Neural cell (in vitro differentiated cells): ENCODE results near the gene NPFFR1. TPM values are rescaled to one million over a fixed set of nuclear protein-coding genes. Genes with fewer than 3 reads are reported as not detected.

ENCODE experiments used
- H2AFZ ChIP-seq: fragments of 200-600, 300-800 bp; sonication (generic), shearing (Covaris generic); 2 replicates; pipeline ENCODE4 v1.6.0; 2014; ENCODE audit warnings: low read depth, mild to moderate bottlenecking, antibody characterized with exemption, low read length, moderate library complexity
- H3F3A ChIP-seq: fragments of 200-600 bp; shearing (Covaris generic); 2 replicates; pipeline ENCODE4 v1.6.1; 2016; ENCODE audit warnings: mild to moderate bottlenecking, moderate library complexity, mixed read lengths, antibody characterized with exemption, low read length; ENCODE audit not compliant: insufficient read depth, poor library complexity, severe bottlenecking
- H3K27ac ChIP-seq: fragments of 200-600, 300-800 bp; sonication (generic), shearing (Covaris generic); 2 replicates; pipeline ENCODE4 v1.5.1; 2014; ENCODE audit warnings: mild to moderate bottlenecking, low read length, moderate library complexity
- H3K27me3 ChIP-seq: fragments of 300-800, 200-600 bp; sonication (generic), shearing (Covaris generic); 2 replicates; pipeline ENCODE4 v1.6.0; 2014; ENCODE audit warnings: mild to moderate bottlenecking, low read depth, low read length, moderate library complexity; ENCODE audit not compliant: insufficient read depth
- H3K36me3 ChIP-seq: fragments of 300-800, 200-600 bp; sonication (generic), shearing (Covaris generic); 2 replicates; pipeline ENCODE4 v1.5.1; 2014; ENCODE audit warnings: mild to moderate bottlenecking, antibody characterized with exemption, low read length, moderate library complexity; ENCODE audit not compliant: insufficient read depth
- H3K4me2 ChIP-seq: fragments of 300-800, 200-600 bp; sonication (generic), shearing (Covaris generic); 2 replicates; pipeline ENCODE4 v1.6.0; 2014; ENCODE audit warnings: mild to moderate bottlenecking, low read length
- H3K4me3 ChIP-seq: fragments of 300-800, 200-600 bp; sonication (generic), shearing (Covaris generic); 2 replicates; pipeline ENCODE4 v1.5.1; 2014; ENCODE audit warnings: mild to moderate bottlenecking, low read length, moderate library complexity
- H3K79me2 ChIP-seq: fragments of 200-600 bp; shearing (Covaris generic); replicated peaks from 2 replicates; pipeline ENCODE4 v1.6.0; 2014; ENCODE audit warnings: mild to moderate bottlenecking, low read length, moderate library complexity; ENCODE audit not compliant: insufficient read depth
- H3K9ac ChIP-seq: fragments of 300-800, 200-600 bp; sonication (generic), shearing (Covaris generic); 2 replicates; pipeline ENCODE4 v1.6.1; 2016; ENCODE audit warnings: mild to moderate bottlenecking, low read length, mixed read lengths
- H3K9me2 ChIP-seq: fragments of 200-600 bp; shearing (Covaris generic); 2 replicates; pipeline ENCODE4 v1.6.1; 2016; ENCODE audit warnings: mild to moderate bottlenecking, low read length, mixed read lengths; ENCODE audit not compliant: insufficient read depth
- H3K9me3 ChIP-seq: fragments of 200-600, 300-800 bp; sonication (generic), shearing (Covaris generic); 2 replicates; pipeline ENCODE4 v1.6.1; 2016; ENCODE audit warnings: mild to moderate bottlenecking, mixed run types, low read length, moderate library complexity, mixed read lengths
- H4K20me1 ChIP-seq: fragments of 200-600 bp; shearing (Covaris generic); 2 replicates; pipeline ENCODE4 v1.6.1; 2016; ENCODE audit warnings: mild to moderate bottlenecking, mixed run types; ENCODE audit not compliant: insufficient read depth
- EP300 ChIP-seq: fragments of 450-650 bp; conservative IDR thresholded peaks from 2 replicates; pipeline ENCODE4 v1.6.1; 2014; ENCODE audit warnings: antibody characterized with exemption, mild to moderate bottlenecking, moderate library complexity; ENCODE audit not compliant: poor library complexity, severe bottlenecking
- EZH2 ChIP-seq: fragments of 200-600, 300-800 bp; shearing (Covaris generic), sonication (generic); IDR thresholded peaks from 2 replicates; pipeline ENCODE4 v1.6.1; 2014; ENCODE audit warnings: antibody characterized with exemption, low read length, borderline replicate concordance, mild to moderate bottlenecking; ENCODE audit not compliant: insufficient read depth, poor library complexity, severe bottlenecking
- MXI1 ChIP-seq: fragments of 450-650 bp; conservative IDR thresholded peaks from 2 replicates; pipeline ENCODE4 v1.6.1; 2014; ENCODE audit warnings: antibody characterized with exemption, mild to moderate bottlenecking; ENCODE audit not compliant: poor library complexity, severe bottlenecking
- POLR2AphosphoS5 ChIP-seq: IDR thresholded peaks from 2 replicates; pipeline ENCODE4 v1.6.1; 2012
- RAD21 ChIP-seq: fragments of 450-650 bp; conservative IDR thresholded peaks from 2 replicates; pipeline ENCODE4 v1.6.1; 2014; ENCODE audit warnings: antibody characterized with exemption, mild to moderate bottlenecking, moderate library complexity
- SMC3 ChIP-seq: fragments of 450-650 bp; conservative IDR thresholded peaks from 2 replicates; pipeline ENCODE4 v1.6.1; 2014; ENCODE audit warnings: antibody characterized with exemption, mild to moderate bottlenecking, moderate library complexity; ENCODE audit not compliant: poor library complexity
- TAF1 ChIP-seq: IDR thresholded peaks from 2 replicates; pipeline ENCODE4 v1.6.1; 2012; ENCODE audit warnings: low read depth
- polyA plus RNA-seq: library from polyadenylated mRNA; depleted of rRNA; stranded (reverse); fragments of >200 nt; gene quantifications from 2 replicates; pipeline ENCODE4 v1.2.3, GENCODE V29; 2014
- TF ChIP-seq, protein P1 (sequence below): fragments of 450-650 bp; IDR thresholded peaks from 2 replicates; pipeline ENCODE4 v1.5.1; 2014; ENCODE audit warnings: antibody characterized with exemption, mild to moderate bottlenecking, moderate library complexity; ENCODE audit not compliant: poor library complexity, severe bottlenecking
- TF ChIP-seq, protein P2 (sequence below): IDR thresholded peaks from 2 replicates; pipeline ENCODE4 v1.6.1; 2012; ENCODE audit warnings: borderline replicate concordance

Gene NPFFR1
- polyA plus RNA-seq, 1 donor from 2014 or later, result 0.07 TPM

GRCh38 chr10:70232155-70232858, 51.5 kb downstream of the NPFFR1 start:
- TF ChIP-seq MXI1 (peak; percentile 25), EZH2 (no peak), POLR2AphosphoS5 (peak; percentile 25), EP300 (no peak)
- TF ChIP-seq, protein P1, sequence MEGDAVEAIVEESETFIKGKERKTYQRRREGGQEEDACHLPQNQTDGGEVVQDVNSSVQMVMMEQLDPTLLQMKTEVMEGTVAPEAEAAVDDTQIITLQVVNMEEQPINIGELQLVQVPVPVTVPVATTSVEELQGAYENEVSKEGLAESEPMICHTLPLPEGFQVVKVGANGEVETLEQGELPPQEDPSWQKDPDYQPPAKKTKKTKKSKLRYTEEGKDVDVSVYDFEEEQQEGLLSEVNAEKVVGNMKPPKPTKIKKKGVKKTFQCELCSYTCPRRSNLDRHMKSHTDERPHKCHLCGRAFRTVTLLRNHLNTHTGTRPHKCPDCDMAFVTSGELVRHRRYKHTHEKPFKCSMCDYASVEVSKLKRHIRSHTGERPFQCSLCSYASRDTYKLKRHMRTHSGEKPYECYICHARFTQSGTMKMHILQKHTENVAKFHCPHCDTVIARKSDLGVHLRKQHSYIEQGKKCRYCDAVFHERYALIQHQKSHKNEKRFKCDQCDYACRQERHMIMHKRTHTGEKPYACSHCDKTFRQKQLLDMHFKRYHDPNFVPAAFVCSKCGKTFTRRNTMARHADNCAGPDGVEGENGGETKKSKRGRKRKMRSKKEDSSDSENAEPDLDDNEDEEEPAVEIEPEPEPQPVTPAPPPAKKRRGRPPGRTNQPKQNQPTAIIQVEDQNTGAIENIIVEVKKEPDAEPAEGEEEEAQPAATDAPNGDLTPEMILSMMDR, result no peak
- no peaks in the 10 kb centered on the region for H3K9me3 ChIP-seq
- H3K4me2 ChIP-seq, result peak overlapping the region; percentile 94
- peak overlapping the region; percentile 36 for H2AFZ ChIP-seq
- no peaks in the 10 kb centered on the region for H4K20me1 ChIP-seq
- peak overlapping the region; percentile 58 for H3K27ac ChIP-seq
- peaks cover 28% of the 10 kb centered on the region for H3K79me2 ChIP-seq
- H3K9me2 ChIP-seq, result no peaks in the 10 kb centered on the region
- H3K27me3 ChIP-seq, result no peaks in the 10 kb centered on the region
- peak overlapping the region; percentile 91 for H3K9ac ChIP-seq
- H3K4me3 ChIP-seq, result peak overlapping the region; percentile 97
- H3K36me3 ChIP-seq, result peaks cover 15% of the 10 kb centered on the region
- no peaks in the 10 kb centered on the region for H3F3A ChIP-seq

- no peaks in the 10 kb centered on the region for H3K9me2 ChIP-seq
- peak overlapping the region; percentile 10 for H3K4me3 ChIP-seq
- H3K36me3 ChIP-seq, result peaks cover 15% of the 10 kb centered on the region
- H3F3A ChIP-seq, result no peaks in the 10 kb centered on the region
- no peak overlapping the region for H3K27ac ChIP-seq
- no peaks in the 10 kb centered on the region for H4K20me1 ChIP-seq
- no peaks in the 10 kb centered on the region for H3K27me3 ChIP-seq
- no peak overlapping the region for H3K9ac ChIP-seq
- peaks cover 28% of the 10 kb centered on the region for H3K79me2 ChIP-seq
- no peak for TF ChIP-seq TAF1
- no peak for TF ChIP-seq SMC3
- TF ChIP-seq RAD21, result no peak
- TF ChIP-seq MXI1, result no peak
- TF ChIP-seq EP300, result no peak
- no peak for TF ChIP-seq EZH2
- TF ChIP-seq, protein P2, sequence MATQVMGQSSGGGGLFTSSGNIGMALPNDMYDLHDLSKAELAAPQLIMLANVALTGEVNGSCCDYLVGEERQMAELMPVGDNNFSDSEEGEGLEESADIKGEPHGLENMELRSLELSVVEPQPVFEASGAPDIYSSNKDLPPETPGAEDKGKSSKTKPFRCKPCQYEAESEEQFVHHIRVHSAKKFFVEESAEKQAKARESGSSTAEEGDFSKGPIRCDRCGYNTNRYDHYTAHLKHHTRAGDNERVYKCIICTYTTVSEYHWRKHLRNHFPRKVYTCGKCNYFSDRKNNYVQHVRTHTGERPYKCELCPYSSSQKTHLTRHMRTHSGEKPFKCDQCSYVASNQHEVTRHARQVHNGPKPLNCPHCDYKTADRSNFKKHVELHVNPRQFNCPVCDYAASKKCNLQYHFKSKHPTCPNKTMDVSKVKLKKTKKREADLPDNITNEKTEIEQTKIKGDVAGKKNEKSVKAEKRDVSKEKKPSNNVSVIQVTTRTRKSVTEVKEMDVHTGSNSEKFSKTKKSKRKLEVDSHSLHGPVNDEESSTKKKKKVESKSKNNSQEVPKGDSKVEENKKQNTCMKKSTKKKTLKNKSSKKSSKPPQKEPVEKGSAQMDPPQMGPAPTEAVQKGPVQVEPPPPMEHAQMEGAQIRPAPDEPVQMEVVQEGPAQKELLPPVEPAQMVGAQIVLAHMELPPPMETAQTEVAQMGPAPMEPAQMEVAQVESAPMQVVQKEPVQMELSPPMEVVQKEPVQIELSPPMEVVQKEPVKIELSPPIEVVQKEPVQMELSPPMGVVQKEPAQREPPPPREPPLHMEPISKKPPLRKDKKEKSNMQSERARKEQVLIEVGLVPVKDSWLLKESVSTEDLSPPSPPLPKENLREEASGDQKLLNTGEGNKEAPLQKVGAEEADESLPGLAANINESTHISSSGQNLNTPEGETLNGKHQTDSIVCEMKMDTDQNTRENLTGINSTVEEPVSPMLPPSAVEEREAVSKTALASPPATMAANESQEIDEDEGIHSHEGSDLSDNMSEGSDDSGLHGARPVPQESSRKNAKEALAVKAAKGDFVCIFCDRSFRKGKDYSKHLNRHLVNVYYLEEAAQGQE, result no peak
- TF ChIP-seq, protein P1, result no peak
- H2AFZ ChIP-seq, result no peak overlapping the region
- H3K4me2 ChIP-seq, result no peak overlapping the region
- no peaks in the 10 kb centered on the region for H3K9me3 ChIP-seq
Measured at GRCh38 chr10:70228491-70228890, 55.3 kb downstream of the NPFFR1 start.
